ENCODE data around the gene CLEC18C. TPM values are rescaled to one million over a fixed set of nuclear protein-coding genes. Genes with fewer than 3 reads are reported as not detected.
"Not testable (repeated sequence)": the region's sequence is repeated elsewhere in the genome, so short reads cannot be mapped to it uniquely, and the experiment has no call there.

The CLEC18C gene
- polyA plus RNA-seq, 3 donors, result 0.65 TPM; not detected in 2

- H3K27me3 Mint-ChIP-seq (ENCODE audit: low read depth in 3 of 3); H3K27ac Mint-ChIP-seq; H3K9me3 ChIP-seq (replicated peaks in 1 of 2; ENCODE audit: control insufficient read depth in 1 of 2, insufficient read depth in 1 of 2, low read length in 2 of 2); H3K27ac ChIP-seq (ENCODE audit: low read depth in 1 of 2, low read length in 2 of 2); H4K20me1 ChIP-seq (ENCODE audit: insufficient read depth, low read length); H3K36me3 Mint-ChIP-seq; H3K4me1 ChIP-seq (ENCODE audit: control insufficient read depth in 1 of 2, insufficient read depth in 2 of 2, low read length in 2 of 2); H3K4me3 Mint-ChIP-seq; H3K4me1 Mint-ChIP-seq; intact Hi-C loops (cut with micrococcal nuclease); H3K36me3 ChIP-seq (replicated peaks in 1 of 2; ENCODE audit: control insufficient read depth in 1 of 2, insufficient read depth in 2 of 2, low read length in 2 of 2); H3K4me3 ChIP-seq (replicated peaks in 1 of 3; ENCODE audit: low read depth in 2 of 3, low read length in 3 of 3); H3K9ac ChIP-seq (ENCODE audit: insufficient read depth, low read length, poor library complexity, severe bottlenecking); DNase-seq; H3K27me3 ChIP-seq (ENCODE audit: control insufficient read depth in 2 of 2, insufficient read depth in 2 of 2, low read length in 2 of 2); H3K79me2 ChIP-seq (ENCODE audit: insufficient read depth, low read length); H3K9me3 Mint-ChIP-seq; H2AFZ ChIP-seq (ENCODE audit: insufficient read depth, low read depth, low read length, poor library complexity, severe bottlenecking); H3K4me2 ChIP-seq (replicated peaks; ENCODE audit: extremely low read depth, low read length, poor library complexity, severe bottlenecking): not testable (repeated sequence)
- WGBS (ENCODE audit: insufficient coverage), result no CpG with 5 or more reads among the region's 5 CpGs
Observed at GRCh38 chr16:70190574-70190973, 17.0 kb downstream of the CLEC18C start.

DNA sequence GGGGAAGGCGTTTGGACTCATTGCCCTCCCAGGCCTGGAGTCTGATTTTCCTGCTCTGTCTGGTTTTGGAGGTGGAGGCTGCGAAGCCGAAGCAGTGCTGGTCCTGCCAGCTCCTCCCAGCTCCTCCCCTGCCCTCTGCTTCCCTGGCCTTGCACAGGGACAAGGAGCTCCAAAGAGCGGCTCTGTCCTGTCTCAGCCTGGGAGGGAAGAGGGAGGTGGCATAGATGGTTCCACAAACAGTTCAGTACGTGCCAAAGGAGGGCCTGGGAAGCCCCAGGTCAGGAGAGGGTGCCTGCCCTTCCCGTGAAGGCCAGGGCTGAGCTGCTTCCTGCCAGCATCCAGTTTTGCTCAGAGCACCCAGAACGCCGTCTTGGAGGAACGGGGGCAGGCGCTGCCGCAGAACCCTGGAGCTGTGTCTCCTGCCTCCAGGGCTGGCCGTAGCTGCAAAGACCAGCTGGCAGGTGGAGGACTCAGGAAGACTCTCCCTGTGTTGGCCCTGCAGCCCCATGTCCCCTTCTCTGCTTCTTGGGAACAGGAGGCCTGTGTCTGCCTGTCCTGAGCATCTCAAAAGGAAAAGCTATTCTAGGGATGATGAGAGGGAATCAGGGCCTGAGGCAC is 23.2 kb downstream of the CLEC18C start:
- H2AFZ ChIP-seq (ENCODE audit: insufficient read depth, low read depth, low read length, poor library complexity, severe bottlenecking); H3K9ac ChIP-seq (ENCODE audit: insufficient read depth, low read length, poor library complexity, severe bottlenecking); H4K20me1 ChIP-seq (ENCODE audit: insufficient read depth, low read length); H3K27ac Mint-ChIP-seq; H3K9me3 ChIP-seq (replicated peaks in 1 of 2; ENCODE audit: control insufficient read depth in 1 of 2, insufficient read depth in 1 of 2, low read length in 2 of 2); H3K4me3 ChIP-seq (replicated peaks in 1 of 3; ENCODE audit: low read depth in 2 of 3, low read length in 3 of 3); H3K4me3 Mint-ChIP-seq; H3K4me2 ChIP-seq (replicated peaks; ENCODE audit: extremely low read depth, low read length, poor library complexity, severe bottlenecking); H3K4me1 Mint-ChIP-seq; H3K36me3 Mint-ChIP-seq; intact Hi-C loops (cut with micrococcal nuclease); H3K27ac ChIP-seq (ENCODE audit: low read depth in 1 of 2, low read length in 2 of 2); H3K27me3 ChIP-seq (ENCODE audit: control insufficient read depth in 2 of 2, insufficient read depth in 2 of 2, low read length in 2 of 2); H3K79me2 ChIP-seq (ENCODE audit: insufficient read depth, low read length); H3K4me1 ChIP-seq (ENCODE audit: control insufficient read depth in 1 of 2, insufficient read depth in 2 of 2, low read length in 2 of 2); H3K36me3 ChIP-seq (replicated peaks in 1 of 2; ENCODE audit: control insufficient read depth in 1 of 2, insufficient read depth in 2 of 2, low read length in 2 of 2); H3K9me3 Mint-ChIP-seq; DNase-seq: not testable (repeated sequence)
- WGBS (ENCODE audit: insufficient coverage), result 88% methylated on average over 6 of the region's 12 CpGs
- H3K27me3 Mint-ChIP-seq (ENCODE audit: low read depth in 3 of 3), result peaks cover 8 to 14% (median 14%) of the 10 kb centered on the region in 3 donors

DNA sequence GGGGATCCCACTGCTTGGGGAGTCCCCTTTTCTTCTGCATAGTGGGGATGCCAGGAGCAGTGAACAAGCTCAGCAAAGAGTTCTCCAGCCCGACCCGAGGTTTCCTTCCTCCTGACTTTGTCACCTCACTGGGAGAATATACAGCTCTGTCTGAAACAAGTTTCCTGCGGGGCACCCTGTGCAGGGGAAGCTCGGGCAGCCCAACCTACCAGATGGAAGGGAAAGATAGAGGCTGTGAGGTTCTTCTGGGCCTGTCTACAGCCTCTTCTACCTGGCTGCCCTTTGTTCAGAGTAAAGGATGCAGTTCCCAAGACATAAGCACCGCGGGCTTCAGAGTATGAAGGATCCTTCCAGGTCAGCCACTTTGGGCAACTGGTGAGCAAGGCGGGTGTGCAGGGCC is 24.0 kb downstream of the CLEC18C start:
- H2AFZ ChIP-seq (ENCODE audit: insufficient read depth, low read depth, low read length, poor library complexity, severe bottlenecking); intact Hi-C loops (cut with micrococcal nuclease); H3K27ac Mint-ChIP-seq; H3K4me1 Mint-ChIP-seq; H3K9me3 ChIP-seq (replicated peaks in 1 of 2; ENCODE audit: control insufficient read depth in 1 of 2, insufficient read depth in 1 of 2, low read length in 2 of 2); H3K4me1 ChIP-seq (ENCODE audit: control insufficient read depth in 1 of 2, insufficient read depth in 2 of 2, low read length in 2 of 2); DNase-seq; H3K4me3 Mint-ChIP-seq; H3K27ac ChIP-seq (ENCODE audit: low read depth in 1 of 2, low read length in 2 of 2); H3K79me2 ChIP-seq (ENCODE audit: insufficient read depth, low read length); H3K36me3 Mint-ChIP-seq; H3K9me3 Mint-ChIP-seq; H3K36me3 ChIP-seq (replicated peaks in 1 of 2; ENCODE audit: control insufficient read depth in 1 of 2, insufficient read depth in 2 of 2, low read length in 2 of 2); H4K20me1 ChIP-seq (ENCODE audit: insufficient read depth, low read length); H3K27me3 ChIP-seq (ENCODE audit: control insufficient read depth in 2 of 2, insufficient read depth in 2 of 2, low read length in 2 of 2); H3K4me3 ChIP-seq (replicated peaks in 1 of 3; ENCODE audit: low read depth in 2 of 3, low read length in 3 of 3); H3K9ac ChIP-seq (ENCODE audit: insufficient read depth, low read length, poor library complexity, severe bottlenecking); H3K4me2 ChIP-seq (replicated peaks; ENCODE audit: extremely low read depth, low read length, poor library complexity, severe bottlenecking): not testable (repeated sequence)
- peaks cover 8 to 14% (median 14%) of the 10 kb centered on the region in 3 donors for H3K27me3 Mint-ChIP-seq (ENCODE audit: low read depth in 3 of 3)
- 3% methylated on average over 4 of the region's 7 CpGs for WGBS (ENCODE audit: insufficient coverage)

DNA sequence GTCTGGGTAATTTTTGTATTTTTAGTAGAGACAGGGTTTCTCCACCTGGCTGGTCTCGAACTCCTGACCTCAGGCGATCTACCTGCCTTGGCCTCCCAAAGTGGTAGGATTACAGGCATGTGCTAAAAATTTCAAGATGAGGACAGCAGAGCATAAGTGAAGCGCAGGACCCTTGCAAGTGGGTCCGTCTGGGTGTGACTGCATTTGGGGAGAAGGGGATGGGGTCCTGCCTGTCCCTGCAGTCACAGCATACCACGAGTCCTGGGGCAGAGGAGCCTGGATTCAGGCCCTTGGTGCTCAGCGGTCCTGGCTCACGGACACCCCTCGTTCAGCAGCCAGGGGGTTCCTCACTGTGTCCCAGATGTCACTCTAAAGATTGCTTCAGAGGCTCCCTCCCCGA is 24.6 kb downstream of the CLEC18C start:
- H3K27me3 Mint-ChIP-seq (ENCODE audit: low read depth in 3 of 3), result peaks cover 8 to 14% (median 14%) of the 10 kb centered on the region in 3 donors
- H3K36me3 ChIP-seq (replicated peaks in 1 of 2; ENCODE audit: control insufficient read depth in 1 of 2, insufficient read depth in 2 of 2, low read length in 2 of 2); H3K4me3 ChIP-seq (replicated peaks in 1 of 3; ENCODE audit: low read depth in 2 of 3, low read length in 3 of 3); H3K9ac ChIP-seq (ENCODE audit: insufficient read depth, low read length, poor library complexity, severe bottlenecking); intact Hi-C loops (cut with micrococcal nuclease); H3K4me2 ChIP-seq (replicated peaks; ENCODE audit: extremely low read depth, low read length, poor library complexity, severe bottlenecking); H3K9me3 Mint-ChIP-seq; H3K79me2 ChIP-seq (ENCODE audit: insufficient read depth, low read length); H3K9me3 ChIP-seq (replicated peaks in 1 of 2; ENCODE audit: control insufficient read depth in 1 of 2, insufficient read depth in 1 of 2, low read length in 2 of 2); H3K4me1 Mint-ChIP-seq; H3K36me3 Mint-ChIP-seq; H3K27ac Mint-ChIP-seq; H3K27me3 ChIP-seq (ENCODE audit: control insufficient read depth in 2 of 2, insufficient read depth in 2 of 2, low read length in 2 of 2); H3K27ac ChIP-seq (ENCODE audit: low read depth in 1 of 2, low read length in 2 of 2); H2AFZ ChIP-seq (ENCODE audit: insufficient read depth, low read depth, low read length, poor library complexity, severe bottlenecking); H4K20me1 ChIP-seq (ENCODE audit: insufficient read depth, low read length); H3K4me3 Mint-ChIP-seq; DNase-seq; H3K4me1 ChIP-seq (ENCODE audit: control insufficient read depth in 1 of 2, insufficient read depth in 2 of 2, low read length in 2 of 2): not testable (repeated sequence)
- WGBS (ENCODE audit: insufficient coverage), result 72% methylated on average over 8 of the region's 9 CpGs
